Transverse colon (tissue), 4 donors: ENCODE measurements around the gene GHRHR.

Experiments used
- POLR2A ChIP-seq: fragments of 450-650 bp; IDR thresholded peaks from one replicate; pipeline ENCODE4 v1.6.1; 2016; ENCODE audit warnings: antibody characterized with exemption, mild to moderate bottlenecking, moderate library complexity
- POLR2AphosphoS5 ChIP-seq, 3 donors: sonication (generic); formaldehyde crosslinking; IDR thresholded peaks; one replicate each; pipeline ENCODE4 v1.6.1; 2016; ENCODE audit warnings: antibody characterized with exemption in 3 of 3
- TF ChIP-seq, protein P1 (sequence below), 5 experiments: fragments of 200-600 bp in 3 of 5; fragments of 450-650 bp in 2 of 5; sonication (generic) in 3 of 5; IDR thresholded peaks; 1 replicate in 2 of 5; 2 replicates in 3 of 5; pipeline ENCODE4 v1.5.1; 2016 to 2017; ENCODE audit warnings: antibody characterized with exemption in 5 of 5, inconsistent platforms in 3 of 5, mild to moderate bottlenecking in 2 of 5, moderate library complexity in 1 of 5

DNA sequence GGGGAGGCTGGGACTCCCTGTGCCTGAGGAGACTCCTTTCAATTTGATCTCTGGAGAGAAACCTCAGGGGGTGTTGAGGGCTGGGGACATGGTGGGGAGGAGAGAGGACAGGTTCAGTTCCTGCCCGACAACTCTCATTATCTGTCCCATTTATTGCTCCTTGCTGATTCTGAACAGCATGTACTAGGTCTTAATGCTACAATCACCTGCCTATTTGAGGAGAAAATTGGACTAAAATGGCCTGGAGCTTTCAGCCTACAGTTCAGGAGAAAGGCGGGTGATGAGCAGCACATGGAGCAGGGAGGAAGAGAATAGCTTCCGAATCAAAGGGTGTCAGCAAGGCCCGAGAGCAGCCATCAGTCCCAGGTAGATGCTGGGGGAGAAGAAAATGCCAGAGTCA is 58.4 kb downstream of the GHRHR start:
- TF ChIP-seq POLR2AphosphoS5 (IDR thresholded peaks at IDR 0.05): no peak
- TF ChIP-seq, protein P1, sequence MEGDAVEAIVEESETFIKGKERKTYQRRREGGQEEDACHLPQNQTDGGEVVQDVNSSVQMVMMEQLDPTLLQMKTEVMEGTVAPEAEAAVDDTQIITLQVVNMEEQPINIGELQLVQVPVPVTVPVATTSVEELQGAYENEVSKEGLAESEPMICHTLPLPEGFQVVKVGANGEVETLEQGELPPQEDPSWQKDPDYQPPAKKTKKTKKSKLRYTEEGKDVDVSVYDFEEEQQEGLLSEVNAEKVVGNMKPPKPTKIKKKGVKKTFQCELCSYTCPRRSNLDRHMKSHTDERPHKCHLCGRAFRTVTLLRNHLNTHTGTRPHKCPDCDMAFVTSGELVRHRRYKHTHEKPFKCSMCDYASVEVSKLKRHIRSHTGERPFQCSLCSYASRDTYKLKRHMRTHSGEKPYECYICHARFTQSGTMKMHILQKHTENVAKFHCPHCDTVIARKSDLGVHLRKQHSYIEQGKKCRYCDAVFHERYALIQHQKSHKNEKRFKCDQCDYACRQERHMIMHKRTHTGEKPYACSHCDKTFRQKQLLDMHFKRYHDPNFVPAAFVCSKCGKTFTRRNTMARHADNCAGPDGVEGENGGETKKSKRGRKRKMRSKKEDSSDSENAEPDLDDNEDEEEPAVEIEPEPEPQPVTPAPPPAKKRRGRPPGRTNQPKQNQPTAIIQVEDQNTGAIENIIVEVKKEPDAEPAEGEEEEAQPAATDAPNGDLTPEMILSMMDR (IDR thresholded peaks at IDR 0.05): no peak
- no peak for TF ChIP-seq POLR2A
